Upper lobe of right lung (tissue), 1 donor: Measurements from ENCODE around the gene RUNX1. TPM values are rescaled to one million over a fixed set of nuclear protein-coding genes. Genes with fewer than 3 reads are reported as not detected.

Source experiments
- ATAC-seq: fragments of 200-7000 bp; cut with Tn5 transposase; one replicate; pipeline ENCODE4 v1.9.1; 2020; ENCODE audit warnings: mild to moderate bottlenecking, moderate library complexity
- DNase-seq: peaks from one replicate; pipeline ENCODE4 v3.0.0-alpha.2; 2020
- H3K27ac ChIP-seq: fragments of 200-600 bp; one replicate; pipeline ENCODE4 v1.8.0; 2022
- H3K27me3 ChIP-seq: fragments of 200-600 bp; one replicate; pipeline ENCODE4 v1.8.0; 2022; ENCODE audit warnings: mild to moderate bottlenecking
- H3K36me3 ChIP-seq: fragments of 200-600 bp; one replicate; pipeline ENCODE4 v1.8.0; 2022
- H3K4me1 ChIP-seq: fragments of 200-600 bp; one replicate; pipeline ENCODE4 v1.8.0; 2022
- H3K4me3 ChIP-seq: fragments of 200-600 bp; one replicate; pipeline ENCODE4 v1.8.0; 2022; ENCODE audit warnings: mild to moderate bottlenecking
- H3K9me3 ChIP-seq: fragments of 200-600 bp; one replicate; pipeline ENCODE4 v1.8.0; 2022
- intact Hi-C: fragments of 100-400 bp; cut with DNase I; formaldehyde crosslinking; loops from one replicate; pipeline ENCODE4 v1.11.0; 2022
- total RNA-seq: library from RNA; stranded (reverse); fragmentation: NEBNext Ultra II Directional; extraction: Animal tissue kit (Norgen Biotek cat#: 25700); gene quantifications from one replicate; pipeline ENCODE4 v1.2.1, GENCODE V29; 2021
- TF ChIP-seq, protein P1 (sequence below): fragments of 200-600 bp; IDR thresholded peaks from one replicate; pipeline ENCODE4 v1.8.0; 2022; ENCODE audit warnings: antibody characterized with exemption
- donor health status: DM: no; HTN: yes; CAD: no; lungs with severe emphysema.

Gene RUNX1
- total RNA-seq, 1 donor from 2014 or later, result 86.9 TPM

- peaks cover 27% of the 10 kb centered on the region for H3K36me3 ChIP-seq
- H3K4me1 ChIP-seq, result peaks cover 34% of the 10 kb centered on the region
- TF ChIP-seq, protein P1, sequence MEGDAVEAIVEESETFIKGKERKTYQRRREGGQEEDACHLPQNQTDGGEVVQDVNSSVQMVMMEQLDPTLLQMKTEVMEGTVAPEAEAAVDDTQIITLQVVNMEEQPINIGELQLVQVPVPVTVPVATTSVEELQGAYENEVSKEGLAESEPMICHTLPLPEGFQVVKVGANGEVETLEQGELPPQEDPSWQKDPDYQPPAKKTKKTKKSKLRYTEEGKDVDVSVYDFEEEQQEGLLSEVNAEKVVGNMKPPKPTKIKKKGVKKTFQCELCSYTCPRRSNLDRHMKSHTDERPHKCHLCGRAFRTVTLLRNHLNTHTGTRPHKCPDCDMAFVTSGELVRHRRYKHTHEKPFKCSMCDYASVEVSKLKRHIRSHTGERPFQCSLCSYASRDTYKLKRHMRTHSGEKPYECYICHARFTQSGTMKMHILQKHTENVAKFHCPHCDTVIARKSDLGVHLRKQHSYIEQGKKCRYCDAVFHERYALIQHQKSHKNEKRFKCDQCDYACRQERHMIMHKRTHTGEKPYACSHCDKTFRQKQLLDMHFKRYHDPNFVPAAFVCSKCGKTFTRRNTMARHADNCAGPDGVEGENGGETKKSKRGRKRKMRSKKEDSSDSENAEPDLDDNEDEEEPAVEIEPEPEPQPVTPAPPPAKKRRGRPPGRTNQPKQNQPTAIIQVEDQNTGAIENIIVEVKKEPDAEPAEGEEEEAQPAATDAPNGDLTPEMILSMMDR, result no peak
- ATAC-seq, result no peak
- no peaks in the 10 kb centered on the region for H3K9me3 ChIP-seq
- H3K27ac ChIP-seq, result peak overlapping the region; percentile 97
- H3K4me3 ChIP-seq, result peak overlapping the region; percentile 77
- intact Hi-C loops, result no loop called here
- no peaks in the 10 kb centered on the region for H3K27me3 ChIP-seq
- no peak for DNase-seq
These were observed 167.2 kb downstream of the RUNX1 start for GRCh38 chr21:34881839-34882371.

DNA sequence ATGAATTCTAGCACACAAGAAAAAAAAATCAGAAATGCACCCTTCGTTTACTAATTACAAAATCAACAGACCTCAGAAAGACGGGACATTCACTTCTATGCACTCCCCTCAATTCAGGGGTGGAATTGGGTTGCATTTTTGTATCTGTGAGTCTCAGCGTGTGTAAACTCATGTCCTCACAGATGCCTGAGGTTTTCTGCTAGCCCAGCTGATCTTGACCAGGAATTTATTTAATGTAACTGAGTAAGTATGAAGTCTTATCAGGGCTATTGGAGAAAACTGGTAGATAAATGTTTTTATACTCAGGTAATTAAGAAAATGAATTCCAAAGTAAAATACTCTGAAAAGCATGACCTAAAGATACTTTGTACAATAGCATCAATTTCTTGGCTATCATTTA is 167.7 kb downstream of the RUNX1 start:
- ATAC-seq, result no peak
- intact Hi-C loops, result no loop called here
- H3K27ac ChIP-seq, result peak overlapping the region; percentile 97

GRCh38 chr21:34880401-34880800 is 168.7 kb downstream of the RUNX1 start:
- Histone ChIP-seq H3K4me3 (no peak overlapping the region), H3K27me3 (no peaks in the 10 kb centered on the region), H3K27ac (peak overlapping the region; percentile 97), H3K36me3 (peaks cover 41% of the 10 kb centered on the region), H3K9me3 (no peaks in the 10 kb centered on the region), H3K4me1 (peaks cover 34% of the 10 kb centered on the region)
- intact Hi-C loops, result no loop called here
- ATAC-seq (no peak), DNase-seq (no peak)
- TF ChIP-seq, protein P1, result no peak

More for the DNA sequence above, 167.7 kb downstream of the RUNX1 start:
- TF ChIP-seq, protein P1, result no peak
- H3K4me3 ChIP-seq, result peak overlapping the region; percentile 77
- peaks cover 32% of the 10 kb centered on the region for H3K36me3 ChIP-seq
- no peaks in the 10 kb centered on the region for H3K27me3 ChIP-seq
- no peaks in the 10 kb centered on the region for H3K9me3 ChIP-seq
- no peak for DNase-seq
- peaks cover 34% of the 10 kb centered on the region for H3K4me1 ChIP-seq

DNA sequence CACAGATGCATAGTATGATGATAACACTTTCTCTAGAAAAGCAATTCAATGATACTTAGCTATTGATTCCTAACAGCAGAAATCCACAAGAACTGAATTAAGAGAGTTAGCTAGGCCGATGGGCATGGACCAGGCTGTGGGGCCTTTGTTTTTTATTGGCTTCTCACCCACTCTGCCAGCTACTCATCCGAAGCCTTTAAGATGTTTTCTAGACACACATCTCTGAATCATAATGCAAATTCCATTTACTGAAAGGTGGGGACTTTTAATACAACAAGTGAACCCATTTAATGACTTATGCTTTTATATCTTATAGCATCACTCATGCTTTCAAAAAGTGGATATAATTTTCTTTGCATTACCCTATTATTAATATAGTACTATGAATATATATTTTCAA is 170.2 kb downstream of the RUNX1 start:
- H3K4me3 ChIP-seq, result peak overlapping the region; percentile 0
- intact Hi-C loops, result no loop called here
- no peak for ATAC-seq
- H3K27me3 ChIP-seq, result no peaks in the 10 kb centered on the region
- no peaks in the 10 kb centered on the region for H3K9me3 ChIP-seq
- peak overlapping the region; percentile 49 for H3K27ac ChIP-seq
- TF ChIP-seq, protein P1, result no peak
- H3K4me1 ChIP-seq, result peaks cover 36% of the 10 kb centered on the region
- no peak for DNase-seq
- H3K36me3 ChIP-seq, result peaks cover 45% of the 10 kb centered on the region

DNA sequence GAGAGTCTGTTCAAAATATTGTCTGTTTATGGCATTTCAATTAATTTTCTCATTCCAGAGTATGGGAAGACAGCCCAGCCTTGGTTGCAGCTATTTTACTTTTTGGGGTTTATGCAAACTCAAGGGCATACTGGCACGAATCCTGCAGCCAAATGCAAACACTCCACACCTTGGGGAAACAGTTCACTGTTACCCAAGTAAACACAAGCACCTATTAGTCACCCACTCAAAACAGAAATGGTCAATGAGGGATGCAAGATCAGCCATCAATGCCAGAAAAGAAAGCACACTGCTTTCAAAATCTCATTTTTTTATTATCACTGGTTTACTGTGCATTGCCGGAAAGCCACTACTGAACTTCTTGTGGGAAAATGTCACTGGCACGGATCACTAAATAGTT is 170.6 kb downstream of the RUNX1 start:
- TF ChIP-seq, protein P1, result no peak
- intact Hi-C loops, result no loop called here
- Histone ChIP-seq H3K4me3 (peak overlapping the region; percentile 0), H3K27ac (peak overlapping the region; percentile 49), H3K4me1 (peaks cover 36% of the 10 kb centered on the region), H3K36me3 (peaks cover 49% of the 10 kb centered on the region), H3K9me3 (no peaks in the 10 kb centered on the region), H3K27me3 (no peaks in the 10 kb centered on the region)
- peak; percentile 77 for ATAC-seq
- DNase-seq, result no peak
